ENCODE data around the gene GPR32.
A peak's percentile ranks its signal among the peaks of the same experiment; 100 is the strongest.

DNA sequence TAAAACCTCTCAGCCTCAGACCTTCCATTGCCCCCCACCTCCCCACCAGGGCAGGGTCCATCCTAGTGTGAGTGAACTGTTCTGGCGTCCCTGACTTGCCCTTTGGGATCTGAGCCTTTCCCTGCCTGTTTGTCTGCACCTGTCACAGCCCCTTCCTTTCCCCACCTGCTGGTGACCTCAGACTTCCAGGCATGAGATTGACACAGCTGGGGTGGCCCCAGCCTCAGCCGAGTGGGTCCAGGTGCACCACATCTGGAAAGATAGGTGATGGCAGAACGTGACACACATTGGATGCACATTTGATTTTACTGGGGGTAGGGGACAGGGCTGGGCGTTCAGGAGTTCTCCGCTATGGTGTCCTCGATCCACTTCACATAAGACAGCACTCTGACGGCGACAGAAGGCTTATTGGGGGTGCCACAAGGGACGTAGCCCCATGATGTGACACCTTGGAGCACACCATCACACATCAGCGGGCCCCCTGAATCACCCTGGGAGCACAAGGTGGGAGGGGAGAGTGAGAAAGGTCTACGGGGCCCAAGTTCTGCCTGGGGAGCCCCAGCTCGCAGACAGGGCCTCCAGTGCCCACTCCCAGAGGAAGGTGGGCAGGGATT, 48.7 kb downstream of the GPR32 start:
- TF ChIP-seq, protein P1, sequence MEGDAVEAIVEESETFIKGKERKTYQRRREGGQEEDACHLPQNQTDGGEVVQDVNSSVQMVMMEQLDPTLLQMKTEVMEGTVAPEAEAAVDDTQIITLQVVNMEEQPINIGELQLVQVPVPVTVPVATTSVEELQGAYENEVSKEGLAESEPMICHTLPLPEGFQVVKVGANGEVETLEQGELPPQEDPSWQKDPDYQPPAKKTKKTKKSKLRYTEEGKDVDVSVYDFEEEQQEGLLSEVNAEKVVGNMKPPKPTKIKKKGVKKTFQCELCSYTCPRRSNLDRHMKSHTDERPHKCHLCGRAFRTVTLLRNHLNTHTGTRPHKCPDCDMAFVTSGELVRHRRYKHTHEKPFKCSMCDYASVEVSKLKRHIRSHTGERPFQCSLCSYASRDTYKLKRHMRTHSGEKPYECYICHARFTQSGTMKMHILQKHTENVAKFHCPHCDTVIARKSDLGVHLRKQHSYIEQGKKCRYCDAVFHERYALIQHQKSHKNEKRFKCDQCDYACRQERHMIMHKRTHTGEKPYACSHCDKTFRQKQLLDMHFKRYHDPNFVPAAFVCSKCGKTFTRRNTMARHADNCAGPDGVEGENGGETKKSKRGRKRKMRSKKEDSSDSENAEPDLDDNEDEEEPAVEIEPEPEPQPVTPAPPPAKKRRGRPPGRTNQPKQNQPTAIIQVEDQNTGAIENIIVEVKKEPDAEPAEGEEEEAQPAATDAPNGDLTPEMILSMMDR (IDR thresholded peaks at IDR 0.05): no peak
- TF ChIP-seq POLR2A (IDR thresholded peaks at IDR 0.05): peak in 2 of 3 donors; percentile 16 to 31

Data from body of pancreas (tissue), 4 donors.